ENCODE results near the gene GARNL3.
A peak's percentile ranks its signal among the peaks of the same experiment; 100 is the strongest.

Gene GARNL3

GRCh38 chr9:127386981-127387380 lies 122.4 kb downstream of the GARNL3 start:
- DNase-seq (ENCODE audit: low read depth): no peak

GRCh38 chr9:127388037-127388855 lies 123.7 kb downstream of the GARNL3 start:
- peak; percentile 89 for DNase-seq (ENCODE audit: low read depth)

GRCh38 chr9:127388856-127389238 lies 124.3 kb downstream of the GARNL3 start:
- no peak for DNase-seq (ENCODE audit: low read depth)

GRCh38 chr9:127389381-127390247 lies 125.0 kb downstream of the GARNL3 start:
- no peak for DNase-seq (ENCODE audit: low read depth)

GRCh38 chr9:127390248-127390545 lies 125.6 kb downstream of the GARNL3 start:
- no peak for DNase-seq (ENCODE audit: low read depth)

- no peak for DNase-seq (ENCODE audit: low read depth)
Measured at GRCh38 chr9:127390563-127390962, 126.0 kb downstream of the GARNL3 start.

GRCh38 chr9:127392166-127392565 lies 127.6 kb downstream of the GARNL3 start:
- no peak for DNase-seq (ENCODE audit: low read depth)

- DNase-seq (ENCODE audit: low read depth): no peak
Measured at GRCh38 chr9:127392976-127393375, 128.4 kb downstream of the GARNL3 start.

GRCh38 chr9:127393645-127394044 lies 129.1 kb downstream of the GARNL3 start:
- peak; percentile 26 for DNase-seq (ENCODE audit: low read depth)

- DNase-seq (ENCODE audit: low read depth): no peak
Measured at GRCh38 chr9:127395497-127396252, 131.1 kb downstream of the GARNL3 start.

- DNase-seq (ENCODE audit: low read depth): no peak
Measured at GRCh38 chr9:127396253-127396807, 131.8 kb downstream of the GARNL3 start.

- peak; percentile 96 for DNase-seq (ENCODE audit: low read depth)
Measured at GRCh38 chr9:127396808-127397645, 132.5 kb downstream of the GARNL3 start, which contains the start of gene SLC2A8. TSS of gene SLC2A8 (plus strand) at chr9:127397169. CDS start at chr9:127397231, 62 bp downstream.

GRCh38 chr9:127397646-127398274 lies 133.2 kb downstream of the GARNL3 start:
- DNase-seq (ENCODE audit: low read depth): peak; percentile 8

GRCh38 chr9:127398275-127398647 lies 133.7 kb downstream of the GARNL3 start:
- no peak for DNase-seq (ENCODE audit: low read depth)

- DNase-seq (ENCODE audit: low read depth): no peak
Measured at GRCh38 chr9:127398715-127399400, 134.3 kb downstream of the GARNL3 start.

GRCh38 chr9:127399736-127400269 lies 135.2 kb downstream of the GARNL3 start:
- no peak for DNase-seq (ENCODE audit: low read depth)

GRCh38 chr9:127402401-127403090 lies 138.0 kb downstream of the GARNL3 start:
- no peak for DNase-seq (ENCODE audit: low read depth)

- no peak for DNase-seq (ENCODE audit: low read depth)
Measured at GRCh38 chr9:127403507-127404192, 139.1 kb downstream of the GARNL3 start.

- DNase-seq (ENCODE audit: low read depth): no peak
Measured at GRCh38 chr9:127404631-127405030, 140.1 kb downstream of the GARNL3 start.
